ENCODE data around the gene CDC20. TPM values are rescaled to one million over a fixed set of nuclear protein-coding genes. Genes with fewer than 3 reads are reported as not detected.

CDC20 gene
- total RNA-seq, 1 experiment from 2014 or later = 355 TPM

DNA sequence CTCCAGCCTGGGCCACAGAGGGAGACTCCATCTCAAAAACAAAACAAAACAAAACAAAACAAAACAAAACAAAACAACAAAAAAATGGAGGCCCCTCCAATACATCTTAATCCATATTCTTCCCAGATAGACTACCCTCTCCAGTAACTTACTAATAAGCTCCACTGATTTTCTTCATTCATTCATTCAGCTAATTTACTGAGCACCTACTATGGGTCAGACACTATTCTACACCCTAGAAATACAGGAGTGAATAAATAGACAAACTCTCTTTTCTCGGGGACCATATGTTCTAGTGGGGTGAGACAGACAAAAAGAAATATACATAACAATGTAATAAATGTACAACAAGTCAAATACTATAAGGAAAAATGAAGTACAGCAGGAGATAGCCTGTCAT lies 7.8 kb upstream of the CDC20 start (continued):
- TF ChIP-seq, protein P1, sequence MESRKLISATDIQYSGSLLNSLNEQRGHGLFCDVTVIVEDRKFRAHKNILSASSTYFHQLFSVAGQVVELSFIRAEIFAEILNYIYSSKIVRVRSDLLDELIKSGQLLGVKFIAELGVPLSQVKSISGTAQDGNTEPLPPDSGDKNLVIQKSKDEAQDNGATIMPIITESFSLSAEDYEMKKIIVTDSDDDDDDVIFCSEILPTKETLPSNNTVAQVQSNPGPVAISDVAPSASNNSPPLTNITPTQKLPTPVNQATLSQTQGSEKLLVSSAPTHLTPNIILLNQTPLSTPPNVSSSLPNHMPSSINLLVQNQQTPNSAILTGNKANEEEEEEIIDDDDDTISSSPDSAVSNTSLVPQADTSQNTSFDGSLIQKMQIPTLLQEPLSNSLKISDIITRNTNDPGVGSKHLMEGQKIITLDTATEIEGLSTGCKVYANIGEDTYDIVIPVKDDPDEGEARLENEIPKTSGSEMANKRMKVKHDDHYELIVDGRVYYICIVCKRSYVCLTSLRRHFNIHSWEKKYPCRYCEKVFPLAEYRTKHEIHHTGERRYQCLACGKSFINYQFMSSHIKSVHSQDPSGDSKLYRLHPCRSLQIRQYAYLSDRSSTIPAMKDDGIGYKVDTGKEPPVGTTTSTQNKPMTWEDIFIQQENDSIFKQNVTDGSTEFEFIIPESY (IDR thresholded peaks at IDR 0.05; ENCODE audit: extremely low read depth, insufficient replicate concordance, low read length) = no peak
- TF ChIP-seq TCF7L2 (IDR thresholded peaks at IDR 0.05; ENCODE audit: borderline replicate concordance, extremely low read depth, insufficient read depth, insufficient read length) (no peak), ZNF274 (IDR thresholded peaks at IDR 0.05; ENCODE audit: low read depth, low read length) (no peak), EZH2phosphoT487 (IDR thresholded peaks at IDR 0.05; ENCODE audit: borderline replicate concordance) (no peak), ZFX (IDR thresholded peaks at IDR 0.05) (no peak), CEBPB (IDR thresholded peaks at IDR 0.05; ENCODE audit: low read depth) (no peak), POLR2AphosphoS5 (IDR thresholded peaks at IDR 0.05; ENCODE audit: low read depth, low read length) (no peak)
- TF ChIP-seq, protein P2, sequence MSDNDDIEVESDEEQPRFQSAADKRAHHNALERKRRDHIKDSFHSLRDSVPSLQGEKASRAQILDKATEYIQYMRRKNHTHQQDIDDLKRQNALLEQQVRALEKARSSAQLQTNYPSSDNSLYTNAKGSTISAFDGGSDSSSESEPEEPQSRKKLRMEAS (IDR thresholded peaks at IDR 0.05) = no peak

DNA sequence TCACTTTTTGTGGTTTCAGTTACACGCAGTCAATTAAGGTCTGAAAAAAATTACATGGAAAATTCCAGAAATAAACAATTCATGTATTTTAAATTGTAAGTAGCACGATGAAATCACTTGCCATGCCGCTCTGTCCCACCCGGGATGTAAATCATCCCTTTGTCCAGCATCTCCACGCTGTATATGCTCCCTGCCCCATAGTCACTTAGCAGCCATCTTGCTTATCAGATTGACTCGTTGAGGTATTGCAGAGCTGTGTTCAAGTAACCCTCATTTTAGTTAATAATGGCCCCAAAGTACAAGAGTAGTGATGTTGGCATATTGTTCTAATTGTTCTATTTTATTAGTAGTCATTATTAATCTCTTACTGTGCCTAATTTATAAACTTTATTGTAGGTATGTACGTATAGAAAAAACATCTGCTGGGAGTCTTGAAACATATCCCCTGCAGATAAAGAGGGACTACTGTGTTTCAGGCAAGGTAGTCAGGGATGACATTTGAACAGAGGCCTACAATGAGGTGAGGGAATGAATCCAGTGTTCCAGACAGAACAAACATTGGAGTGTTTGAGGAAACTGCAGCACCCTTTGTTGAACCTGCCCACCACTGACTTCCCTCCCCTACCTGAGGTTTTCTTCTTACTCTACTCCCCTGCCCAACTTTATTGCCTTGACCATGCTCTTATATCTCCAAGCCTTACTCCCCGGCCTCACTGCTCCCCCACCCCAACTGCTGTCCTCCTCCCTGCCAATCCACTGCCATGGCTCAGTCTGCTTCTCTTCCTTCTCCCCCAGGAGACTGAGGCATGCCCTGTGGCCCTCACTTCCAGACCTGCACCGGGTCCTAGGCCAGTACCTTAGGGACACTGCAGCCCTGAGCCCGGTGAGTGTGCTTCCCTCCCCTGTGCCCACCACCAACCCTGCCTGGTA lies 7.1 kb upstream of the CDC20 start:
- Histone ChIP-seq H3K4me1 (ENCODE audit: control insufficient read depth in 1 of 2, insufficient read depth in 2 of 2, low read length in 2 of 2) (peaks cover 17 to 38% of the 10 kb centered on the region in 2 experiments), H2AFZ (ENCODE audit: low read depth, low read length, poor library complexity, severe bottlenecking) (no peak overlapping the region), H3K27ac (ENCODE audit: low read depth, low read length) (no peak overlapping the region), H3K4me3 (replicated peaks in 1 of 2; ENCODE audit: low read depth in 1 of 2, low read length in 2 of 2) (no peak overlapping the region), H3K9ac (ENCODE audit: low read length) (no peak overlapping the region), H3K9me3 (ENCODE audit: control insufficient read depth in 1 of 2, insufficient read depth in 1 of 2, low read depth in 1 of 2, low read length in 2 of 2) (no peaks in the 10 kb centered on the region), H3K36me3 (ENCODE audit: control insufficient read depth in 1 of 2, insufficient read depth in 2 of 2, low read length in 2 of 2) (no peaks in the 10 kb centered on the region), H3K4me2 (ENCODE audit: low read length) (no peak overlapping the region), H3K79me2 (ENCODE audit: insufficient read depth, low read length) (no peaks in the 10 kb centered on the region), H3K27me3 (ENCODE audit: insufficient read depth, low read length) (no peaks in the 10 kb centered on the region), H4K20me1 (ENCODE audit: insufficient read depth) (no peaks in the 10 kb centered on the region), H3K9me2 (ENCODE audit: insufficient read depth) (no peaks in the 10 kb centered on the region)
- ChIA-PET POLR2A (no interaction called here), RAD21 (ENCODE audit: low non-redundant PET in 1 of 2, low total read pairs in 2 of 2, uncharacterized antibody in 2 of 2, unreplicated experiment in 2 of 2) (no interaction called here), CTCF (no interaction called here)
- BruUV-seq (replicated peaks) = no TSS peak
- no peak for ATAC-seq
- TF ChIP-seq SIN3A (IDR thresholded peaks at IDR 0.05; ENCODE audit: low read depth) (no peak), POLR2AphosphoS5 (IDR thresholded peaks at IDR 0.05; ENCODE audit: low read depth, low read length) (0 out of 2 replicates have a peak, but pooled peaks have one; percentile 14), CBX3 (IDR thresholded peaks at IDR 0.05; ENCODE audit: low read depth) (no peak), CEBPB (IDR thresholded peaks at IDR 0.05; ENCODE audit: low read depth) (no peak), ELF1 (IDR thresholded peaks at IDR 0.05; ENCODE audit: borderline replicate concordance, low read depth) (no peak)
- TF ChIP-seq, protein P2 (IDR thresholded peaks at IDR 0.05) = no peak
- no peak for DNase-seq (ENCODE audit: low read depth, low spot score)
- intact Hi-C loops (cut with micrococcal nuclease) = no loop called here

Data from HCT116 (cell line).